ENCODE data around the gene EPS8L3. TPM values are rescaled to one million over a fixed set of nuclear protein-coding genes. Genes with fewer than 3 reads are reported as not detected.

Gene EPS8L3
- polyA plus RNA-seq, 1 of the 3 experiments (the other 2 are of a cell fraction) = not detected

GRCh38 chr1:109717729-109718128 lies 46.0 kb downstream of the EPS8L3 start (continued):
- TF ChIP-seq REST (IDR thresholded peaks at IDR 0.05; ENCODE audit: low read depth, low read length) (no peak), POLR2AphosphoS5 (IDR thresholded peaks at IDR 0.05; ENCODE audit: low read depth, low read length) (no peak)

GRCh38 chr1:109716570-109717090 lies 47.1 kb downstream of the EPS8L3 start:
- ChIA-PET CTCF (interaction anchor here (0.7 to 1.5 kb wide), 5 partner anchors 23 to 168 kb away, joined by 3 to 4 read pairs (median 3); no protein-coding TSS in a partner anchor), POLR2A (interaction anchor here (1.3 kb wide), 1 partner anchor 23 kb away, joined by 3 read pairs; no protein-coding TSS in a partner anchor)
- H3K4me3 ChIP-seq (ENCODE audit: low read depth in 2 of 2, low read length in 1 of 2) = no peak overlapping the region
- no peak overlapping the region for H3K4me2 ChIP-seq
- peaks cover 0 to 6% of the 10 kb centered on the region in 2 experiments; a peak in 1 of 4 replicates for H3K4me1 ChIP-seq (ENCODE audit: control insufficient read depth in 1 of 2, insufficient read depth in 2 of 2, low read depth in 1 of 2, low read length in 1 of 2)
- H2AFZ ChIP-seq (ENCODE audit: low read depth) = no peak overlapping the region
- H3K36me3 ChIP-seq (replicated peaks in 1 of 2; ENCODE audit: control insufficient read depth in 1 of 2, insufficient read depth in 2 of 2, low read length in 1 of 2) = no peaks in the 10 kb centered on the region
- TF ChIP-seq RAD21 (IDR thresholded peaks at IDR 0.05; ENCODE audit: low read length) (no peak), FOSL2 (IDR thresholded peaks at IDR 0.05; ENCODE audit: borderline replicate concordance, low read depth) (no peak), USF2 (IDR thresholded peaks at IDR 0.05; ENCODE audit: borderline replicate concordance, low read depth, low read length) (no peak), PBX3 (IDR thresholded peaks at IDR 0.05) (no peak), TEAD4 (IDR thresholded peaks at IDR 0.05; ENCODE audit: borderline replicate concordance, insufficient read depth) (no peak)
- H3K9me2 ChIP-seq = no peaks in the 10 kb centered on the region
- H3F3A ChIP-seq (replicated peaks; ENCODE audit: insufficient read depth) = no peaks in the 10 kb centered on the region
- H3K27ac ChIP-seq (ENCODE audit: low read depth in 2 of 2, low read length in 1 of 2) = no peak overlapping the region
- H3K79me2 ChIP-seq (ENCODE audit: insufficient read depth) = no peaks in the 10 kb centered on the region
- 88% methylated on average over 3 of the region's 3 CpGs for WGBS (ENCODE audit: low lambda C conversion rate)
- no peak overlapping the region for H3K9ac ChIP-seq
- H4K20me1 ChIP-seq (ENCODE audit: insufficient read depth) = no peaks in the 10 kb centered on the region
- DNase-seq = no peak
- no peaks in the 10 kb centered on the region for H3K27me3 ChIP-seq (ENCODE audit: insufficient read depth)
- no peaks in the 10 kb centered on the region for H3K9me3 ChIP-seq

GRCh38 chr1:109716121-109716520 lies 47.6 kb downstream of the EPS8L3 start:
- H4K20me1 ChIP-seq (ENCODE audit: insufficient read depth) = no peaks in the 10 kb centered on the region
- no peaks in the 10 kb centered on the region for H3K79me2 ChIP-seq (ENCODE audit: insufficient read depth)
- no peak for DNase-seq
- H3K9me2 ChIP-seq = no peaks in the 10 kb centered on the region
- no peaks in the 10 kb centered on the region for H3K9me3 ChIP-seq
- TF ChIP-seq MAX (IDR thresholded peaks at IDR 0.05; ENCODE audit: low read depth) (no peak), GABPA (IDR thresholded peaks at IDR 0.05; ENCODE audit: low read depth) (no peak), TEAD4 (IDR thresholded peaks at IDR 0.05; ENCODE audit: borderline replicate concordance, insufficient read depth) (no peak), SIN3A (IDR thresholded peaks at IDR 0.05; ENCODE audit: borderline replicate concordance, low read depth, low read length) (no peak), NRF1 (IDR thresholded peaks at IDR 0.05; ENCODE audit: low read depth, low read length) (no peak), RAD21 (IDR thresholded peaks at IDR 0.05; ENCODE audit: low read length) (no peak), NFIC (IDR thresholded peaks at IDR 0.05; ENCODE audit: borderline replicate concordance) (no peak), SMC3 (IDR thresholded peaks at IDR 0.05; ENCODE audit: low read depth, low read length) (no peak), POLR2AphosphoS5 (IDR thresholded peaks at IDR 0.05; ENCODE audit: low read depth, low read length) (no peak), USF2 (IDR thresholded peaks at IDR 0.05; ENCODE audit: borderline replicate concordance, low read depth, low read length) (no peak)
- H2AFZ ChIP-seq (ENCODE audit: low read depth) = no peak overlapping the region
- 70% methylated on average over 2 of the region's 3 CpGs for WGBS (ENCODE audit: low lambda C conversion rate)
- H3K36me3 ChIP-seq (replicated peaks in 1 of 2; ENCODE audit: control insufficient read depth in 1 of 2, insufficient read depth in 2 of 2, low read length in 1 of 2) = no peaks in the 10 kb centered on the region
- H3K4me2 ChIP-seq = no peak overlapping the region
- H3K4me1 ChIP-seq (ENCODE audit: control insufficient read depth in 1 of 2, insufficient read depth in 2 of 2, low read depth in 1 of 2, low read length in 1 of 2) = peaks cover 0 to 6% of the 10 kb centered on the region in 2 experiments; a peak in 1 of 4 replicates
- ChIA-PET POLR2A (no interaction called here), CTCF (interaction anchor here (0.7 to 1.5 kb wide), 5 partner anchors 11 to 167 kb away, joined by 3 to 4 read pairs (median 3); no protein-coding TSS in a partner anchor)
- H3K4me3 ChIP-seq (ENCODE audit: low read depth in 2 of 2, low read length in 1 of 2) = no peak overlapping the region
- H3F3A ChIP-seq (replicated peaks; ENCODE audit: insufficient read depth) = no peaks in the 10 kb centered on the region
- no peaks in the 10 kb centered on the region for H3K27me3 ChIP-seq (ENCODE audit: insufficient read depth)
- H3K27ac ChIP-seq (ENCODE audit: low read depth in 2 of 2, low read length in 1 of 2) = no peak overlapping the region
- H3K9ac ChIP-seq = no peak overlapping the region
